ENCODE results near the gene CDK10.

CDK10 gene

GRCh38 chr16:89716916-89717687, 30.6 kb downstream of the CDK10 start:
- DNase-seq = no peak

GRCh38 chr16:89717688-89718505, 31.4 kb downstream of the CDK10 start:
- no peak for DNase-seq

GRCh38 chr16:89720551-89720812, 34.0 kb downstream of the CDK10 start:
- DNase-seq = no peak

- peak; percentile 71 for DNase-seq
Measured at GRCh38 chr16:89720813-89721545, 34.5 kb downstream of the CDK10 start, which contains the start of the genes VPS9D1 and ZNF276. VPS9D1 (minus strand) TSS chr16:89720898; CDS start chr16:89720861, 37 bp downstream. ZNF276 (plus strand) TSS chr16:89721537; CDS start chr16:89721641, 104 bp downstream.

- peak; percentile 17 for DNase-seq
Measured at GRCh38 chr16:89721546-89722391, 35.3 kb downstream of the CDK10 start.

- no peak for DNase-seq
Measured at GRCh38 chr16:89722392-89723278, 36.1 kb downstream of the CDK10 start.

- no peak for DNase-seq
Measured at GRCh38 chr16:89723279-89724250, 37.1 kb downstream of the CDK10 start.

GRCh38 chr16:89727406-89728120, 41.1 kb downstream of the CDK10 start:
- DNase-seq = no peak

GRCh38 chr16:89729293-89729692, 42.8 kb downstream of the CDK10 start:
- DNase-seq = no peak

GRCh38 chr16:89729863-89730593, 43.5 kb downstream of the CDK10 start:
- no peak for DNase-seq

GRCh38 chr16:89730610-89731234, 44.2 kb downstream of the CDK10 start:
- no peak for DNase-seq

GRCh38 chr16:89732142-89732917, 45.8 kb downstream of the CDK10 start:
- DNase-seq = no peak

- no peak for DNase-seq
Measured at GRCh38 chr16:89732918-89733242, 46.4 kb downstream of the CDK10 start.

GRCh38 chr16:89733322-89733721, 46.8 kb downstream of the CDK10 start:
- DNase-seq = no peak

GRCh38 chr16:89733792-89734191, 47.3 kb downstream of the CDK10 start:
- no peak for DNase-seq

GRCh38 chr16:89736554-89736953, 50.1 kb downstream of the CDK10 start:
- no peak for DNase-seq

- no peak for DNase-seq
Measured at GRCh38 chr16:89737341-89738071, 51.0 kb downstream of the CDK10 start.
